Loucy (cell line): ENCODE data around the gene TMBIM6.
"Not testable (repeated sequence)": the region's sequence is repeated elsewhere in the genome, so short reads cannot be mapped to it uniquely, and the experiment has no call there.

Experiments
- EZH2phosphoT487 ChIP-seq: fragments of 200-600 bp; IDR thresholded peaks from 2 replicates; pipeline ENCODE4 v1.6.1; 2018; ENCODE audit warnings: antibody characterized with exemption, mild to moderate bottlenecking, moderate library complexity, borderline replicate concordance
- TF ChIP-seq, protein P1 (sequence below): fragments of 200-600 bp; sonication (generic); conservative IDR thresholded peaks from 2 replicates; pipeline ENCODE4 v1.5.1; 2014; ENCODE audit warnings: mild to moderate bottlenecking, antibody characterized with exemption, low read length

DNA sequence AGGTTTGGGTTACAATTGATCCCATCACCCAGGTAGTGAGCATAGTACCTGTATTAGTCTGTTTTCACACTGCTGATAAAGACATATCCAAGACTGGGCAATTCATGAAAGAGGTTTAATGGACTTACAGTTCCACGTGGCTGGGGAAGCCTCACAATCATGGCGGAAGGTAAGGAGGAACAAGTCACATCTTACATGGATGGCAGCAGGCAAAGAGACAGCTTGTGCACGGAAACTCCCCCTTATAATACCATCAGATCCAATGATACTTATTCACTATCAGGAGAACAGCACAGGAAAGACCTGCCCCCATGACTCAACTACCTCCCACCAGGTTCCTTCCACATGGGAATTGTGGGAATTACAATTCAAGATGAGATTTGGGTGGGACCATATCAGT, 20.0 kb upstream of the TMBIM6 start:
- TF ChIP-seq, protein P1, sequence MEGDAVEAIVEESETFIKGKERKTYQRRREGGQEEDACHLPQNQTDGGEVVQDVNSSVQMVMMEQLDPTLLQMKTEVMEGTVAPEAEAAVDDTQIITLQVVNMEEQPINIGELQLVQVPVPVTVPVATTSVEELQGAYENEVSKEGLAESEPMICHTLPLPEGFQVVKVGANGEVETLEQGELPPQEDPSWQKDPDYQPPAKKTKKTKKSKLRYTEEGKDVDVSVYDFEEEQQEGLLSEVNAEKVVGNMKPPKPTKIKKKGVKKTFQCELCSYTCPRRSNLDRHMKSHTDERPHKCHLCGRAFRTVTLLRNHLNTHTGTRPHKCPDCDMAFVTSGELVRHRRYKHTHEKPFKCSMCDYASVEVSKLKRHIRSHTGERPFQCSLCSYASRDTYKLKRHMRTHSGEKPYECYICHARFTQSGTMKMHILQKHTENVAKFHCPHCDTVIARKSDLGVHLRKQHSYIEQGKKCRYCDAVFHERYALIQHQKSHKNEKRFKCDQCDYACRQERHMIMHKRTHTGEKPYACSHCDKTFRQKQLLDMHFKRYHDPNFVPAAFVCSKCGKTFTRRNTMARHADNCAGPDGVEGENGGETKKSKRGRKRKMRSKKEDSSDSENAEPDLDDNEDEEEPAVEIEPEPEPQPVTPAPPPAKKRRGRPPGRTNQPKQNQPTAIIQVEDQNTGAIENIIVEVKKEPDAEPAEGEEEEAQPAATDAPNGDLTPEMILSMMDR: not testable (repeated sequence)
- TF ChIP-seq EZH2phosphoT487: not testable (repeated sequence)
